Kidney capillary endothelial cell (primary cell): ENCODE data around the gene ATG10.
"Not testable (repeated sequence)": the region's sequence is repeated elsewhere in the genome, so short reads cannot be mapped to it uniquely, and the experiment has no call there.

Source experiments
- DNase-seq: peaks from one replicate; pipeline ENCODE4 v3.0.0-alpha.2; 2018; ENCODE audit warnings: low spot score

Gene ATG10

GRCh38 chr5:82054004-82054710 is 82.3 kb downstream of the ATG10 start:
- DNase-seq, result no peak

- no peak for DNase-seq
Measured at GRCh38 chr5:82057051-82057450, 85.2 kb downstream of the ATG10 start.

DNA sequence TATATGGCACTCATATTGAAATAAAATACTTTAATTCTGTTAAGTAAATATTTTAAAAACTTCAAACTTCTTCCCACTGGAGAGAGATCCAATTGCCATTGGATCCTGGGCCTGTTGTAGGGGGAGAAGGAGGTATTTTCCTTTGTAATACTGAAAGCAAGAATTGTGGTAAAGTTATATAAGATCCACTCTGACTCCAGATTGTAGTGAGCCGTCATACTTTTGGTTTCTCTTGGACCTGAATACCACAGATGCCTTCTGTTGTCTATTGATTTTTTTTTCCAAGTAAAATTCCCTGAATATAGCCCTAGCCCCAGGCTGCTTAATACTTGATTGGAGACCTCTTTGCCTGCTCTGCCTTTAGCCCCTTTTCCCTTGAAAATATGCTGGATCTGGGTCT is 86.9 kb downstream of the ATG10 start:
- no peak for DNase-seq

DNA sequence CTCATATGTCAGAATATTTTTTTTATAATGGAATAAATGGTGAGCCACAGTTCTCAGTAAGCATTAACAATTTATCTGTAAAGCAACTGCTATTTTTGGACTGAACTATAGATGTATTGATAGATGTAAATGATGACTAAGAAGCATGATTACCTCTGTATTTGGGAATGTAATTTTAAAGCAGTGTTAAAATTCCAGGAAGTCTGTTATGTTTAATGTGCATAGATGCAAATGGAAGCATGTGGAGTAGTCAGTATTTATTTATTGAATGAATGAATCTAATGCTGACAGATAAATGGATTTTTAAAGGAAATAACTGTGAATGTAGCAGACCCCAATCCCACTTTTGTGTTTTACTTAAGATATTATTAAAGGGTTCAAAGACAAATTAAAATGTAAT is 95.0 kb downstream of the ATG10 start:
- no peak for DNase-seq

DNA sequence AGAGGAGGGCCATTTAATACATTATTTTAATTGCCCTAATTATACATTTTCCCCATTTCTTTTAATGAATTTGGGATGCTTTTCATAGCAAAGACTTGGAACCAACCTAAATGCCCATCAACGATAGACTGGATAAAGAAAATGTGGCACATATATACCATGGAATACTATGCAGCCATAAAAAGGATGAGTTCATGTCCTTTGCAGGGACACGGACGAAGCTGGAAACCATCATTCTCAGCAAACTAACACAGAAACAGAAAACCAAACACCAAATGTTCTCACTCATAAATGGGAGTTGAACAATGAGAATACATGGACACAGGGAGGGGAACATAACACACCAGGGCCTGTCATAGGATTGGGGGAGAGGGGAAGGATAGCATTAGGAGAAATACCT is 96.2 kb downstream of the ATG10 start:
- not testable (repeated sequence) for DNase-seq

- DNase-seq, result no peak
Measured at GRCh38 chr5:82068723-82069122, 96.9 kb downstream of the ATG10 start.

GRCh38 chr5:82072138-82072537 is 100.3 kb downstream of the ATG10 start:
- no peak for DNase-seq

- no peak for DNase-seq
Measured at GRCh38 chr5:82073179-82073578, 101.4 kb downstream of the ATG10 start.

DNA sequence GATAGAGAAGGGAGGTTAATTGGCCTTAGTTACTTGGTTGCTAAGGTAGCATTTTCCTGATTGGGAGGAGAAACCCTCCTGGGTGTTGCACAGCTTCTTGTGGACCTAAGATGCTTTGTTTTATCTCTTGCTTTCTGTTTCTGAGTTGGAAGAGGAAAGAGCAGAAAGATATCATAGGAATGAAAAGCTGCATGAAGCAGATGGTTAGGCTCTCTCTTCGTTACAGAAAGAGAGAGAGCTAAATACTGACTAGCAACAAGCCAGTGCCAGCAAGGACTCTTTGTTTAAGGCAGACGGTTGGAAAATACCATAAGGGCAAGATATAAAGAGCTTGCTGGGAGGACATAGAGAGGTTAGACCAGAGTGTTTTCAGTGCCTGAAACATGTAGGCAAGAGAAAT is 103.1 kb downstream of the ATG10 start:
- DNase-seq, result no peak

DNA sequence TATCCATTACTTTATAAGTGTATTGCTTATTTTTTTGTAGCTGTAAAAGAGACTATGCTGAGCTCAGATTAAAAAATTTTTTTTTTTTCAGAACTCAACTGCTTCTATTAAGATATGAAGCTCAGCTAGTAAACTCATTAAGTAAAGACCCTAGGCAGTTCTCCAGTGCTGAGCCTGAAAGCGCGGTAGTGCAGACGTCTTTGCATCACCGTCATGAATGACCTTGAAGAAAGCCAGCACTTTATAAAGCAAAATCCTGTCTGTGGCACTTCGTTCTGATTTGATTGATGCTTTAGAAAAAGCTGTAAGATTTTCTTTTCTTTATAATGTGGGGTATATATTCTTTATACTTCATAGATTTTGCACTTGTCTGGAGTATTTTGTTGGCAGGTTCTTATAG is 105.7 kb downstream of the ATG10 start:
- no peak for DNase-seq

- DNase-seq, result no peak
Measured at GRCh38 chr5:82091617-82092016, 119.8 kb downstream of the ATG10 start.

- no peak for DNase-seq
Measured at GRCh38 chr5:82095536-82095935, 123.7 kb downstream of the ATG10 start.

GRCh38 chr5:82096249-82096648 is 124.4 kb downstream of the ATG10 start:
- no peak for DNase-seq

DNA sequence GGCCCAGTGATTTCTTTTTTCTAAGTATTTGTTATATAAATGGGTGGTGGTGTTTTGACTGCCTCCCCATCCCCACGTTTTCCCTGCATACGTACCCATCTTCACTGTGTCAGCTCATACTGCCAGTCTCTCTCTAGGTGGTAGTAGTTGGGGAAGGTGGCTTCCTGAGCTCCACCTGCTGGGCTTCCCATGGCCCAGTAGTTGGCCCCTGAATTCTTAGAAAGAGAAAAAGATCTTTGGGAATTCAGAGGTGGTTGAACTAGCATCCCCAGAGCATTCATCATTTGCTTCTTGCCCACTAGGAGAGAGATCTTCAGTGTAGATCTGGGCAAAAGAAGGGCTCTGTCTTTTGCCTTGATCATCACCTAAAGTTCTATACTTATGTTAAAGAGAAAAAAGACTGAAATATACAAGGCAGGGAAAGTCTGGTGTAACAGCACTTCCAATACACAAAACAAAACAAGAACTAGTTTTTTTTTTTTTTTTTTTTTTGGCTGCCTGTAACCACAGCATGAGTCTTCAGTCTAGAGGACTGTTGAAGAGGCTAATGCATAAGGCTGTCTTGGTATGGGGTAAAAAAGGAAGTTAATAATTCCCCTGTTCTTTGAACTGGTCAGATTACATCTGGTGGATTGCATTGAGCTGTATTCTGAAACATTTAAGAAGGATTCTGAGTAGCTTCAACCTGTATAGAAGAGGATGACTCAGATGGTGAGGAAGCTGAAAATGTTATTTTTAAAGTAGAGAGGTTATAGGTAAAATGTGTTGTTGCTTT is 128.7 kb downstream of the ATG10 start:
- no peak for DNase-seq

DNA sequence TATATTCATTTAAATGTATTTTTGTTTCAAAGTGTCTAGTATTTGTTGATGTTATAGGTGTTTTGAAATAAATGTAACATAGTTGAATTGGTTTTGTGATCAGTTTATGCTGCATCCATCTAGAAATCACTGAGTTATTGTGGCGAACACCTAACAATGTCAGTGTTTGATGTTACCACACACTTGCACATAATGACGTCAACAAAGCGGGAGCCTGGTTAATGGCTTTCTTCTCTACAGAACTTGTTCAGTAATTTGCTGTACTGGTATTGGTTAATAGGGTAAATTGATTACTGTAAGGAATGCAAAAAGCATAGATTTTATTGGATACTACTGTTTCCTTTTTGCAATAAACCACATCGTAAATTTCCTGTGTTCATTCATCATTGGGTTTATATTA is 133.0 kb downstream of the ATG10 start:
- DNase-seq, result no peak

- DNase-seq, result no peak
Measured at GRCh38 chr5:82105457-82105856, 133.6 kb downstream of the ATG10 start.

- DNase-seq, result no peak
Measured at GRCh38 chr5:82106207-82106606, 134.4 kb downstream of the ATG10 start.

DNA sequence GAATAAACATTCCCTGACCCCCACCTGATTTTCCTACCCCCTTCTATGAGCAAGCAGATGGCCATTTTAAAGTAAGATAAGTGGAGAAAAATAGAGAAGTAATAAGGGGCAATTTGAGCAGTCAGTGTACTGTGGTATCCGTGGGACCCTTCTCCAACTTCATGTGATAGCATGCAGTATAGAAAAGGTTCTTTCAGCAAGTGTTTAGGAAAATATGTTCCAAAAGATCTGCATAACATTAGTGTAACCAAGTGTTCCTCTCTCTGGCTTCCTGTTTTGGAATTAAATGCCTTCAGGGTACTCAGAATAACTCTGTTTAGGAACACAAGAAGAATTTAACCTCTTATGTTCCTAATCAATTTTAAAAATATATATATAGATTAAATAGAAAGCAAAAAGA is 134.9 kb downstream of the ATG10 start:
- no peak for DNase-seq

DNA sequence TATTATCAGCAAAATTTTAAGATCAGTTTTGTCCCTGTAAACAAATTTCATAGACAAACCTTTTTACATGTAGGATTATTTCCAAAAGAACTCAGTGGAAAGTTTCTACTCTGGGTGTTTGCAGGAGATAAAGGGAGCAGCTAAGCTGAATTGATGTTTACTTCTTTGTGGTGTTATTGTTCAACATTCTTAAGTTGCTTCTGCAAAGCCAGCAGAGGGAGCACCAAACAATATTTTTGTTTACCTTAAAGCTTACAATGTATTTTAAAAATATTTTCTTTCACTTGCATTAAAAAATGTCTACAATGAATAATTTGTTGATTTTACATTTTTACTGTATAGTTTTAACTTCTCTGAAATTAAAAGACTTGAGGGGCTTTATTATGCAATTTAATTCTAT is 135.4 kb downstream of the ATG10 start:
- peak; percentile 20 for DNase-seq

DNA sequence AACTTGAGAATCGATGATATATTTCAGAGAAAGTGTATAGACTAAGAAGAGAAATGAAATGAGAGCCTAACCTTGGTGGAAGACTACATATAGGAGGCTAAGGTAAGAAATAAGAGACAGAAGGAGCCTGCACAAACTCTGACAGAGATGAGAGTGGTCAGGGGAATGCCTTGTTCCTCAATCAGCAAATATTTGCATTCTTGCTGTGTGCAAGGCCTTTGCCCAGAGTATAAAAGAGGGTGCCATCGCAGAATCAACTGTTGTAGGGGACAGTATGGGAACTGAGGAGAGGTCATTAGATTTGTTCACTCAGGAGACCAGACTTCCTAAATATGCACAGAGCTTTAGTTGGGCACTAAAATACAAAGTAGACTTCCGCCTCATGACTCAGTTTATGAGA is 137.2 kb downstream of the ATG10 start:
- no peak for DNase-seq

- not testable (repeated sequence) for DNase-seq
Measured at GRCh38 chr5:82109915-82110314, 138.1 kb downstream of the ATG10 start.

- no peak for DNase-seq
Measured at GRCh38 chr5:82111191-82111590, 139.4 kb downstream of the ATG10 start.

- no peak for DNase-seq
Measured at GRCh38 chr5:82115858-82116257, 144.0 kb downstream of the ATG10 start.

DNA sequence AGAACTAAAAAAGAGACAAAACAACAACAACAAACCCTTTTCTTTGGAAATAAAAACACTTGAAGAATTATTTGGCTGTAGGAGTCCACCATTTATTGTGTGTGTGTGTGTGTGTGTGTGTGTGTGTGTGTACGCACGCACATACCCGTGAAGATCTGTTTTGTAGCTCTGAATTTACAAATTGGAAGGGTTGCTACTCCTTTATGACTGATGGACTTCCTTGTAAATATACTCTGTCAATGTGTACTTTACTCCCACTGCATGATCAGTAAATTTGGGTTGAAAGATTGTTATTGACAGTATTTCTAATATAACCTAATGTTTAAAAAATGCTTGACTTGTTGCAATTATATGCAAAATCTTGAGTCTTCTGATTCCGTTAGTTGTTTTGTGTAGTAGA is 148.1 kb downstream of the ATG10 start:
- DNase-seq, result no peak
